ENCODE results near the gene KIF1B. TPM values are rescaled to one million over a fixed set of nuclear protein-coding genes. Genes with fewer than 3 reads are reported as not detected.

KIF1B gene
- total RNA-seq, 4 donors from 2014 or later: 45.7 to 63.5 (median 52.1) TPM

GRCh38 chr1:10340930-10341590, 130.7 kb downstream of the KIF1B start:
- DNase-seq (ENCODE audit: low spot score) (no peak), ATAC-seq (ENCODE audit: low FRiP score) (no peak)
- no peak for TF ChIP-seq CTCF (IDR thresholded peaks at IDR 0.05)

- ATAC-seq (ENCODE audit: low FRiP score) (no peak), DNase-seq (ENCODE audit: low spot score) (no peak)
- no peak for TF ChIP-seq CTCF (IDR thresholded peaks at IDR 0.05)
Observed at GRCh38 chr1:10347109-10347508, 136.7 kb downstream of the KIF1B start.

- no peak for TF ChIP-seq CTCF (IDR thresholded peaks at IDR 0.05)
- ATAC-seq (ENCODE audit: low FRiP score) (no peak), DNase-seq (ENCODE audit: low spot score) (no peak)
Observed at GRCh38 chr1:10353282-10353681, 142.9 kb downstream of the KIF1B start.

- no peak for ATAC-seq (ENCODE audit: low FRiP score)
- no peak for TF ChIP-seq CTCF (IDR thresholded peaks at IDR 0.05)
Observed at GRCh38 chr1:10353693-10354092, 143.3 kb downstream of the KIF1B start.

GRCh38 chr1:10360045-10360444, 149.7 kb downstream of the KIF1B start:
- ATAC-seq (ENCODE audit: low FRiP score): no peak
- no peak for DNase-seq (ENCODE audit: low spot score)
- no peak for TF ChIP-seq CTCF (IDR thresholded peaks at IDR 0.05)

More at GRCh38 chr1:10353693-10354092, 143.3 kb downstream of the KIF1B start:
- DNase-seq (ENCODE audit: low spot score): no peak

GRCh38 chr1:10361515-10361914, 151.1 kb downstream of the KIF1B start:
- TF ChIP-seq CTCF (IDR thresholded peaks at IDR 0.05): no peak
- ATAC-seq (ENCODE audit: low FRiP score) (no peak), DNase-seq (ENCODE audit: low spot score) (no peak)

GRCh38 chr1:10368194-10368593, 157.8 kb downstream of the KIF1B start:
- DNase-seq (ENCODE audit: low spot score) (no peak), ATAC-seq (ENCODE audit: low FRiP score) (no peak)
- TF ChIP-seq CTCF (IDR thresholded peaks at IDR 0.05): no peak

All from omental fat pad (tissue), 4 donors.